Heart right ventricle (tissue), 16 donors: ENCODE results near the gene IPO9. TPM values are rescaled to one million over a fixed set of nuclear protein-coding genes. Genes with fewer than 3 reads are reported as not detected.
A peak's percentile ranks its signal among the peaks of the same experiment; 100 is the strongest.
"Not testable (repeated sequence)": the region's sequence is repeated elsewhere in the genome, so short reads cannot be mapped to it uniquely, and the experiment has no call there.

Source experiments
- ATAC-seq, 8 donors: fragments of 200-7000 bp; cut with Tn5 transposase; one replicate each; pipeline ENCODE4 v1.9.1; 2020; ENCODE audit warnings: mild to moderate bottlenecking in 8 of 8, moderate library complexity in 8 of 8, moderate number of reproducible peaks in 1 of 8
- DNase-seq, 2 donors: peaks; one replicate each; pipeline ENCODE4 v3.0.0-alpha.2; 2020
- H3K27ac ChIP-seq, 10 donors: fragments of 200-600 bp; sonication (generic) in 2 of 10; one replicate each; pipeline versions ENCODE4 v1.5.0 to v1.8.0; 2020 to 2022; ENCODE audit warnings: mild to moderate bottlenecking in 3 of 10
- H3K27me3 ChIP-seq, 7 donors: fragments of 200-600 bp; one replicate each; pipeline ENCODE4 v1.8.0; 2021 to 2022; ENCODE audit warnings: mild to moderate bottlenecking in 2 of 7
- H3K36me3 ChIP-seq, 9 donors: fragments of 200-600 bp; sonication (generic) in 1 of 9; one replicate each; pipeline versions ENCODE4 v1.5.0 to v1.8.0; 2020 to 2022; ENCODE audit warnings: mild to moderate bottlenecking in 2 of 9
- H3K4me1 ChIP-seq, 9 donors: fragments of 200-600 bp; sonication (generic) in 1 of 9; one replicate each; pipeline versions ENCODE4 v1.5.0 to v1.8.0; 2020 to 2022; ENCODE audit warnings: mild to moderate bottlenecking in 4 of 9
- H3K4me3 ChIP-seq, 10 donors: fragments of 200-600 bp; sonication (generic) in 2 of 10; one replicate each; pipeline versions ENCODE4 v1.5.0 to v1.8.0; 2020 to 2022; ENCODE audit warnings: mild to moderate bottlenecking in 7 of 10, moderate library complexity in 2 of 10
- H3K9me3 ChIP-seq, 11 donors: fragments of 200-600 bp in 10 of 11; sonication (generic) in 2 of 11; one replicate each; pipeline versions ENCODE4 v1.5.0 to v1.8.0; 2013 to 2022; ENCODE audit warnings: mild to moderate bottlenecking in 2 of 11, control low read depth in 1 of 11, moderate library complexity in 1 of 11
- WGBS, 2 donors: extraction: QIAGEN DNeasy Blood & Tissue Kit; methylation state at CpG; one replicate each; pipeline ENCODE4 v1.1.7; 2013; ENCODE audit warnings: inconsistent platforms in 1 of 2; 5-methylcytosine and 5-hydroxymethylcytosine counted together
- intact Hi-C, 10 donors: fragments of 100-400 bp; cut with DNase I; formaldehyde crosslinking; loops; one replicate each; pipeline versions ENCODE4 v1.11.1 to v1.14.2; 2022
- polyA plus RNA-seq, 2 donors: library from polyadenylated mRNA; stranded (reverse); fragments of 200-250 nt; gene quantifications; one replicate each; pipeline ENCODE4 v1.2.3, GENCODE V29; 2013
- total RNA-seq, 10 donors: library from RNA; stranded (reverse); fragmentation: NEBNext Ultra II Directional in 3 of 10; extraction: Animal tissue kit (Norgen Biotek cat#: 25700) in 3 of 10; gene quantifications; one replicate each; pipeline versions ENCODE4 v1.2.1 to v1.2.4, GENCODE V29; 2021 to 2023
- TF ChIP-seq, protein P1 (sequence below), 9 donors: fragments of 200-600 bp; sonication (generic) in 2 of 9; IDR thresholded peaks; one replicate each; pipeline versions ENCODE4 v1.5.0 to v1.8.0; 2021 to 2022; ENCODE audit warnings: antibody characterized with exemption in 9 of 9, mild to moderate bottlenecking in 5 of 9, moderate library complexity in 1 of 9
- donor health status: Arrhythmogenic right ventricular cardiomyopathy.
- donor health status: ischemic (EF 13 %, LVEDD 7.1; RV severe dilation, severe dysfunction).
- donor health status: healthy with polysubstance abuse.
- donor health status: DM: no; HTN: yes; CAD: no.
- donor health status: DM: no; HTN: no; CAD: no.
- donor health status: ischemic (EF 25% LVEDD 6.9; RV normal size, moderate dysfunction).
- donor health status: ischemic (EF 25% LVEDD 5.7; RV mildly dilated, moderate dysfunction).
- donor health status: healthy.
- donor health status: DM: yes; HTN: yes; CAD: no.
- donor health status: Ischemic cardiomyopathy.
- donor health status: ischemic (EF 35%, LVEDD 5.7; RV mildly dilated, moderate dysfunction).
- donor health status: nonischemic (EF 11% LVEDD 7.7; RV severe dilation, severe dysfunction).
- donor health status: DM: yes; HTN: yes; CAD: no.
- donor health status: PGD.
- donor health status: ischemic (EF 29% LVEDD 5.4; RV normal size, mild dysfunction).
- donor health status: nonischemic (EF 23%, LVEDD 6.1; RV moderate dilation, normal function).

IPO9 gene
- total and polyA plus RNA-seq, 12 donors: 12.0 to 31.4 (median 26.5) TPM

DNA sequence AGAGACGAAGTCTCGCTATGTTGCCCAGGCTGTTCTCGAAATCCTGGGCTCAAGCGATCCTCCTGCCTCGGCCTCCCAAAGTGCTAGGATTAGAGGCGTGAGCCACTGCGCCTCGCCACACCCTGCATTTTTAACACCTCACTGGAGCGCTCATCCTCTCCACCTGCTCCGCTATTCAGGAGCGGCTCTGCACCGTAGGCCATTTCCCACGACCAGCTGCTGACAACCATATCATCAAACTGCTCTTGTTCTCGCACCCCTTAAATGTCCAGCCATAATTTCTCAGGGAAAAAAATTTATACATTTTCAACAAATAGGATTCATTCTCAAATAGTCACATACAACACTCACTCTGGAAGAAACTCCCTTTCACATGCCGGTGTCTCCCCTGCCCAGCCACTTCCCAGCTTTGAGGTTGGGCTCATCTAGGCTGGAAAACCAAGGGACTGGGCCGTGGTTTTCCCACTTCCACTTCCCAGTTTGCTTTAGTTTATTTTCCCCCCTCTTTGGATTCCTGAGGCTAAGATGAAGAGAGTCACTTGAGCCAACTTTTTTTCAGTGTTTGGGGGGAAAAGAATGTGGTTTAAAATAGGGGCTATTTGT is 639 bp upstream of the IPO9 start:
- WGBS, 2 donors: 66 to 75% methylated on average over 16 of the region's 16 CpGs
- peaks cover 10 to 77% (median 42%) of the 10 kb centered on the region in 9 donors for H3K4me1 ChIP-seq
- H3K4me3 ChIP-seq: peak overlapping the region in 6 of 10 donors; percentile 74 to 99 (median 92)
- DNase-seq (no peak), ATAC-seq (peak in 2 of 8 donors; percentile 15 to 16)
- H3K27ac ChIP-seq: peak overlapping the region in 4 of 10 donors; percentile 9 to 93 (median 14)
- TF ChIP-seq, protein P1, sequence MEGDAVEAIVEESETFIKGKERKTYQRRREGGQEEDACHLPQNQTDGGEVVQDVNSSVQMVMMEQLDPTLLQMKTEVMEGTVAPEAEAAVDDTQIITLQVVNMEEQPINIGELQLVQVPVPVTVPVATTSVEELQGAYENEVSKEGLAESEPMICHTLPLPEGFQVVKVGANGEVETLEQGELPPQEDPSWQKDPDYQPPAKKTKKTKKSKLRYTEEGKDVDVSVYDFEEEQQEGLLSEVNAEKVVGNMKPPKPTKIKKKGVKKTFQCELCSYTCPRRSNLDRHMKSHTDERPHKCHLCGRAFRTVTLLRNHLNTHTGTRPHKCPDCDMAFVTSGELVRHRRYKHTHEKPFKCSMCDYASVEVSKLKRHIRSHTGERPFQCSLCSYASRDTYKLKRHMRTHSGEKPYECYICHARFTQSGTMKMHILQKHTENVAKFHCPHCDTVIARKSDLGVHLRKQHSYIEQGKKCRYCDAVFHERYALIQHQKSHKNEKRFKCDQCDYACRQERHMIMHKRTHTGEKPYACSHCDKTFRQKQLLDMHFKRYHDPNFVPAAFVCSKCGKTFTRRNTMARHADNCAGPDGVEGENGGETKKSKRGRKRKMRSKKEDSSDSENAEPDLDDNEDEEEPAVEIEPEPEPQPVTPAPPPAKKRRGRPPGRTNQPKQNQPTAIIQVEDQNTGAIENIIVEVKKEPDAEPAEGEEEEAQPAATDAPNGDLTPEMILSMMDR (IDR thresholded peaks at IDR 0.05): no peak
- intact Hi-C loops: loop anchor here in 2 of 10 donors (5.0 kb wide), 1 partner anchor 49 kb away; no protein-coding TSS in a partner anchor
- H3K9me3 ChIP-seq: no peaks in the 10 kb centered on the region
- no peaks in the 10 kb centered on the region for H3K27me3 ChIP-seq
- H3K36me3 ChIP-seq: peaks cover 0 to 7% (median 0%) of the 10 kb centered on the region in 9 donors

DNA sequence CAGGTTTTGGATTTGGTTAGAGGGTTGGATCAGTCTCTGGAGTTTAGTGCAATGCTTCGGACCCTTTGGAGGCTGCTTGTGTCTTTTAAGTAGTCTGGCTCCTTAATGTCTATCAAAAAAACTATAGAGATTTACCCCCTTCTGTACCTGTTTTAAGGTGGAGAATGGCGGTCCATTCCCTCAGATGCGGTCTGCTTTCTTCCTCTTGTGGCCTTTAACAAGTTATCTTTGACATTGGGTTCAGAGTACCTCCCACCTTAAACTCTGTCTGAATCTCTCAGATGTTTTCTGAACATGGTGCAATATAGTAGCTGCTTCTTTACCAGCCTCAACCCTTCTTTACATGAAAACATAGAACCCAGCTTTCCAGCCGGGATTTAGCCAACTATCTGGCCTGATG is 2.4 kb downstream of the IPO9 start:
- intact Hi-C loops: loop anchor here in 1 of 10 donors (5.0 kb wide), 1 partner anchor 46 kb away; no protein-coding TSS in a partner anchor
- H3K4me1 ChIP-seq: peaks cover 10 to 62% (median 45%) of the 10 kb centered on the region in 9 donors

DNA sequence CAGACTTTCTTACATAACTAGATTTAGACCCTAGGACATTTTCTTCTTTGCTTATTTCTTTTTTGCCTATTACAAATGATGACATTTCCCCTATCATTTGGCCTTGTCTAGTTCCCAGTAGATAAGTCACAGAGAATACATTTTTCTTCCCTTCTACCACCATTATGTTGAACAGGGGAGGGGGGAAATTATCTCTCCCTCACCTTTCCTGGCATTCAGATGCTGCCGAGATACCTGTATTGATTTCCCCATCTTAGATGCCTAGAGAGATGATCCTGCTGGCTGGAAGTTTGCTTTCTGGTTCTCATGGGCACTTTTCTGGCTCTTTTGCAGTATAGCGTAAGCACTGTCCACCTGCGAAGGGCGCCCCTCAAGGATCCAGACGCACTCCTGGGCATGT is 5.7 kb downstream of the IPO9 start:
- H3K27me3 ChIP-seq: no peaks in the 10 kb centered on the region
- TF ChIP-seq, protein P1 (IDR thresholded peaks at IDR 0.05): no peak
- H3K4me1 ChIP-seq: peaks cover 0 to 46% (median 31%) of the 10 kb centered on the region in 9 donors

More for the DNA sequence above, 2.4 kb downstream of the IPO9 start:
- ATAC-seq (no peak), DNase-seq (no peak)
- H3K9me3 ChIP-seq: no peaks in the 10 kb centered on the region
- H3K27ac ChIP-seq: no peak overlapping the region
- peaks cover 0 to 18% (median 0%) of the 10 kb centered on the region in 9 donors for H3K36me3 ChIP-seq
- TF ChIP-seq, protein P1 (IDR thresholded peaks at IDR 0.05): no peak
- WGBS, 2 donors: 87 to 93% methylated on average over 4 of the region's 4 CpGs
- no peaks in the 10 kb centered on the region for H3K27me3 ChIP-seq
- H3K4me3 ChIP-seq: no peak overlapping the region

DNA sequence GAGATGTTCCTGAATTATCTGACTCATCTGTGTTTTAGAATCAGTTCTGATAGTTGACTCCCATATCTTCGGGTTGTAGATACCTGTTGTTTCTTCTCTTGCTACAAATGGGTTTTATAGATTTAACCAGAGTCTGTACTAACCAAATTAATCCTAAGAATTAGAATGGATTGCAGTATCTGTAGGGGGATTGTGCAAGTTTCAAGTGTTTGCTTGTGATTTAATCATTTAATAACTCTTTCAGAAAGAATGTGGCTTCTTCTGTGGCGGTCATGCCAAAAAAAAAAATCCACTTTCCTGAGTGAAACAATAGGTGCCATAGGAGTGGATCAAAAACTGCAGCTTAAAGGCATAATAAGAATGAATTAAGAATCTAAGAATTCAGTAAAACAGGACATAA is 9.4 kb downstream of the IPO9 start:
- no peak for DNase-seq
- Histone ChIP-seq H3K9me3 (no peaks in the 10 kb centered on the region), H3K4me3 (no peak overlapping the region), H3K36me3 (peaks cover 0 to 50% (median 0%) of the 10 kb centered on the region in 9 donors), H3K4me1 (peaks cover 0 to 17% (median 12%) of the 10 kb centered on the region in 9 donors), H3K27me3 (no peaks in the 10 kb centered on the region), H3K27ac (no peak overlapping the region)
- ATAC-seq: no peak
- intact Hi-C loops: no loop called here
- TF ChIP-seq, protein P1 (IDR thresholded peaks at IDR 0.05): no peak
- 77 to 83% methylated on average over 2 of the region's 2 CpGs for WGBS, 2 donors

More for the DNA sequence above, 5.7 kb downstream of the IPO9 start:
- ATAC-seq: no peak
- intact Hi-C loops: loop anchor here in 1 of 10 donors (5.0 kb wide), 1 partner anchor 43 kb away; no protein-coding TSS in a partner anchor
- peak overlapping the region in 1 of 10 donors; percentile 0 for H3K27ac ChIP-seq
- no peak overlapping the region for H3K4me3 ChIP-seq
- WGBS, 2 donors: 92 to 96% methylated on average over 5 of the region's 5 CpGs
- no peak for DNase-seq
- H3K9me3 ChIP-seq: no peaks in the 10 kb centered on the region
- H3K36me3 ChIP-seq: peaks cover 0 to 35% (median 0%) of the 10 kb centered on the region in 9 donors

DNA sequence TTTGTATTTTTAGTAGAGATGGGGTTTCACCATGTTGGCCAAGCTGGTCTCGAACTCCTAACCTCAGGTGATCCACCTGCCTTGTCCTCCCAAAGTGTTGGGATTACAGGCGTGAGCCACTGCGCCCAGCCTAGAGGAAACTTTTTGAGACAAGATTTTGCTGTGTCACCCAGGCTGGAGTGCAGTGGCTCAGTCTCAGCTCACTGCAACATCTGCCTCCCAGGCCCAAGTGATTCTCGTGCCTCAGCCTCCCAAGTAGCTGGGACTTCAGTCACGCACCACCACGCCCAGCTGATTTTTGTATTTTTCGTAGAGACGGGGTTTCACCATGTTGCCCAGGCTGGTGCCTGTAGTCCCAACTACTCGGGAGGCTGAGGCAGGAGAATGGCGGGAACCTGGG is 10.1 kb downstream of the IPO9 start:
- H3K4me1 ChIP-seq: peaks cover 0 to 11% (median 8%) of the 10 kb centered on the region in 9 donors
- H3K4me3 ChIP-seq, DNase-seq, intact Hi-C loops, H3K9me3 ChIP-seq, H3K27me3 ChIP-seq, H3K27ac ChIP-seq, ATAC-seq: not testable (repeated sequence)
- peaks cover 0 to 50% (median 0%) of the 10 kb centered on the region in 9 donors for H3K36me3 ChIP-seq
- WGBS, 2 donors: 97 to 98% methylated on average over 10 of the region's 10 CpGs
